HCT116 (cell line): Measurements from ENCODE around the gene ARMS2. TPM values are rescaled to one million over a fixed set of nuclear protein-coding genes. Genes with fewer than 3 reads are reported as not detected.

Experiments used
- ATAC-seq: fragments of 200-7000 bp; cut with Tn5 transposase; 2 replicates; pipeline ENCODE4 v1.9.1; 2020; ENCODE audit warnings: mild to moderate bottlenecking, moderate library complexity
- BruUV-seq: library from RNA; stranded (reverse); fragments of 400-500 nt; replicated peaks from 2 replicates; lab custom pipeline; 2021; lab: Mats Ljungman, UMichigan
- CTCF ChIA-PET: fragments of 300-600 bp; sonication (Branson Sonifier 250); formaldehyde crosslinking; loops from one replicate; lab custom pipeline; 2021; ENCODE audit warnings: antibody characterized with exemption; lab: Charles Lee
- POLR2A ChIA-PET: fragments of 300-600, 350-600 bp; sonication (Branson Sonifier 250); formaldehyde crosslinking; loops from one replicate; lab custom pipeline; 2021; ENCODE audit warnings: antibody characterized with exemption; lab: Charles Lee
- RAD21 ChIA-PET, 2 experiments: fragments of 300-600 bp; sonication (Branson Sonifier 250); formaldehyde crosslinking; loops; one replicate each; lab custom pipeline; 2023; ENCODE audit warnings: low total read pairs in 2 of 2; ENCODE audit not compliant: uncharacterized antibody in 2 of 2, unreplicated experiment in 2 of 2, low non-redundant PET in 1 of 2; lab: Charles Lee
- DNase-seq: peaks from one replicate; pipeline ENCODE4 v3.0.0-alpha.2; 2010; ENCODE audit warnings: low read depth, low spot score
- H2AFZ ChIP-seq: fragments of 200-600 bp; shearing (Covaris generic), sonication (generic); 2 replicates; pipeline ENCODE4 v1.6.1; 2017; ENCODE audit warnings: low read depth, mixed run types, mixed read lengths, antibody characterized with exemption, low read length; ENCODE audit not compliant: poor library complexity, severe bottlenecking
- H3K27ac ChIP-seq: 2 replicates; pipeline ENCODE4 v1.5.1; 2012; ENCODE audit warnings: low read depth, low read length
- H3K27me3 ChIP-seq: fragments of 200-600 bp; sonication (generic); 2 replicates; pipeline ENCODE4 v1.6.1; 2016; ENCODE audit warnings: mixed run types, low read length, mixed read lengths; ENCODE audit not compliant: insufficient read depth
- H3K36me3 ChIP-seq, 2 experiments: fragments of 200-500 bp in 1 of 2; fragments of 200-600 bp in 1 of 2; sonication (Bioruptor generic) in 1 of 2; sonication (generic) in 1 of 2; 2 replicates each; pipeline versions ENCODE4 v1.5.1 to v1.6.1; 2014 to 2016; ENCODE audit warnings: low read length in 2 of 2, inconsistent platforms in 1 of 2, mixed read lengths in 1 of 2, mixed run types in 1 of 2; ENCODE audit not compliant: insufficient read depth in 2 of 2, control insufficient read depth in 1 of 2
- H3K4me1 ChIP-seq, 2 experiments: fragments of 200-600 bp in 1 of 2; sonication (generic) in 1 of 2; 2 replicates each; pipeline versions ENCODE4 v1.5.1 to v1.6.1; 2012 to 2017; ENCODE audit warnings: low read length in 2 of 2, inconsistent platforms in 1 of 2, mild to moderate bottlenecking in 1 of 2, mixed read lengths in 1 of 2, mixed run types in 1 of 2, moderate library complexity in 1 of 2; ENCODE audit not compliant: insufficient read depth in 2 of 2, control insufficient read depth in 1 of 2
- H3K4me2 ChIP-seq: fragments of 200-600 bp; sonication (generic); 2 replicates; pipeline ENCODE4 v1.6.1; 2017; ENCODE audit warnings: mixed run types, low read length, mixed read lengths
- H3K4me3 ChIP-seq, 2 experiments: fragments of 200-600 bp in 1 of 2; sonication (generic) in 1 of 2; replicated peaks in 1 of 2; 2 replicates each; pipeline ENCODE4 v1.5.1; 2011 to 2016; ENCODE audit warnings: low read length in 2 of 2, control low read depth in 1 of 2, low read depth in 1 of 2, mild to moderate bottlenecking in 1 of 2, mixed read lengths in 1 of 2, mixed run types in 1 of 2
- H3K79me2 ChIP-seq: fragments of 200-600 bp; sonication (generic); 2 replicates; pipeline ENCODE4 v1.6.1; 2017; ENCODE audit warnings: mild to moderate bottlenecking, mixed run types, low read length, moderate library complexity, mixed read lengths; ENCODE audit not compliant: insufficient read depth
- H3K9ac ChIP-seq: fragments of 200-600 bp; sonication (generic); 2 replicates; pipeline ENCODE4 v1.6.1; 2016; ENCODE audit warnings: low read length, mixed read lengths
- H3K9me2 ChIP-seq: fragments of 200-600 bp; sonication (generic), shearing (Covaris generic); 2 replicates; pipeline ENCODE4 v1.6.1; 2017; ENCODE audit warnings: mixed run types, mild to moderate bottlenecking, moderate library complexity; ENCODE audit not compliant: insufficient read depth
- H3K9me3 ChIP-seq, 2 experiments: fragments of 200-500 bp in 1 of 2; fragments of 200-600 bp in 1 of 2; sonication (Bioruptor generic) in 1 of 2; sonication (generic) in 1 of 2; 2 replicates each; pipeline ENCODE4 v1.6.1; 2014 to 2017; ENCODE audit warnings: low read length in 2 of 2, mixed read lengths in 2 of 2, inconsistent platforms in 1 of 2, low read depth in 1 of 2, mild to moderate bottlenecking in 1 of 2, mixed run types in 1 of 2, moderate library complexity in 1 of 2; ENCODE audit not compliant: control insufficient read depth in 1 of 2, insufficient read depth in 1 of 2
- H4K20me1 ChIP-seq: fragments of 200-600 bp; sonication (generic), shearing (Covaris generic); 2 replicates; pipeline ENCODE4 v1.6.1; 2017; ENCODE audit warnings: mixed run types, mild to moderate bottlenecking, moderate library complexity; ENCODE audit not compliant: insufficient read depth
- ATF3 ChIP-seq: IDR thresholded peaks from 2 replicates; pipeline ENCODE4 v1.6.1; 2012
- CEBPB ChIP-seq: IDR thresholded peaks from 2 replicates; pipeline ENCODE4 v1.6.1; 2012; ENCODE audit warnings: low read depth
- CTCF ChIP-seq, 3 experiments: fragments of 200-600 bp in 1 of 3; sonication (generic) in 1 of 3; IDR thresholded peaks in 2 of 3; conservative IDR thresholded peaks in 1 of 3; 2 replicates each; pipeline ENCODE4 v1.5.1; 2012 to 2017; ENCODE audit warnings: low read depth in 2 of 3, low read length in 2 of 3, antibody characterized with exemption in 1 of 3, borderline replicate concordance in 1 of 3, control low read depth in 1 of 3, mild to moderate bottlenecking in 1 of 3, mixed read lengths in 1 of 3, mixed run types in 1 of 3, moderate library complexity in 1 of 3; ENCODE audit not compliant: insufficient read depth in 1 of 3
- EZH2phosphoT487 ChIP-seq: fragments of 200-600 bp; IDR thresholded peaks from 2 replicates; pipeline ENCODE4 v1.6.1; 2018; ENCODE audit warnings: antibody characterized with exemption, borderline replicate concordance
- FOSL1 ChIP-seq: IDR thresholded peaks from 2 replicates; pipeline ENCODE4 v1.6.1; 2012; ENCODE audit warnings: low read depth
- JUND ChIP-seq: IDR thresholded peaks from 2 replicates; pipeline ENCODE4 v1.6.1; 2012
- RAD21 ChIP-seq: IDR thresholded peaks from 2 replicates; pipeline ENCODE4 v1.6.1; 2012; ENCODE audit warnings: low read depth, mild to moderate bottlenecking
- TCF7L2 ChIP-seq: IDR thresholded peaks from 2 replicates; pipeline ENCODE4 v1.7.0; 2011; ENCODE audit warnings: borderline replicate concordance, inconsistent platforms; ENCODE audit not compliant: insufficient read depth, insufficient read length; ENCODE audit errors: extremely low read depth
- intact Hi-C: fragments of 100-400 bp; cut with micrococcal nuclease; formaldehyde crosslinking; loops from 2 replicates; pipeline ENCODE4 v1.10.0; 2022
- total RNA-seq: library from RNA; stranded (reverse); gene quantifications from one replicate; pipeline ENCODE4 v1.2.1, GENCODE V29; 2021; ENCODE audit not compliant: unreplicated experiment

The ARMS2 gene
- total RNA-seq, 1 experiment from 2014 or later, result not detected

- H3K4me3 ChIP-seq, result no peak overlapping the region
- CTCF ChIA-PET, result interaction anchor here (1.4 kb wide), 1 partner anchor 83 kb away, joined by 3 read pairs; no protein-coding TSS in a partner anchor
- intact Hi-C loops, result no loop called here
- POLR2A ChIA-PET, result no interaction called here
- no TSS peak for BruUV-seq
- no peak for ATAC-seq
- H3K79me2 ChIP-seq, result no peaks in the 10 kb centered on the region
- no peak overlapping the region for H3K27ac ChIP-seq
- no peak for TF ChIP-seq CEBPB
- TF ChIP-seq ATF3, result no peak
- no peak for TF ChIP-seq JUND
- TF ChIP-seq FOSL1, result no peak
- no peak for TF ChIP-seq EZH2phosphoT487
- no peak for DNase-seq
- H3K9me2 ChIP-seq, result no peaks in the 10 kb centered on the region
- no peak overlapping the region for H2AFZ ChIP-seq
- no peaks in the 10 kb centered on the region for H3K9me3 ChIP-seq
- no peak overlapping the region for H3K4me2 ChIP-seq
- RAD21 ChIA-PET, result no interaction called here
- H3K27me3 ChIP-seq, result no peaks in the 10 kb centered on the region
- H3K4me1 ChIP-seq, result no peaks in the 10 kb centered on the region
- no peaks in the 10 kb centered on the region for H4K20me1 ChIP-seq
- H3K36me3 ChIP-seq, result peaks cover 0 to 6% of the 10 kb centered on the region in 2 experiments; a peak in 2 of 4 replicates
- H3K9ac ChIP-seq, result no peak overlapping the region
These were observed 27.2 kb upstream of the ARMS2 start for GRCh38 chr10:122427280-122427679.

GRCh38 chr10:122435212-122435827 lies 19.1 kb upstream of the ARMS2 start:
- H3K79me2 ChIP-seq, result no peaks in the 10 kb centered on the region
- CTCF ChIA-PET, result interaction anchor here (0.7 to 4.2 kb wide), 25 partner anchors 9 to 216 kb away, joined by 3 to 150 read pairs (median 5); partner anchors contain the start of genes BTBD16 and PLEKHA1
- H3K27ac ChIP-seq, result no peak overlapping the region
- H3K9me3 ChIP-seq, result no peaks in the 10 kb centered on the region
- H3K36me3 ChIP-seq, result no peaks in the 10 kb centered on the region
- RAD21 ChIA-PET, result interaction anchor here (0.8 to 3.4 kb wide), 8 partner anchors 13 to 156 kb away, joined by 3 to 22 read pairs (median 8); no protein-coding TSS in a partner anchor
- no peak overlapping the region for H3K4me3 ChIP-seq
- H4K20me1 ChIP-seq, result no peaks in the 10 kb centered on the region
- H3K4me2 ChIP-seq, result no peak overlapping the region
- no peaks in the 10 kb centered on the region for H3K4me1 ChIP-seq
- no peak overlapping the region for H2AFZ ChIP-seq
- no peaks in the 10 kb centered on the region for H3K27me3 ChIP-seq
- intact Hi-C loops, result loop anchor here (1.0 to 5.0 kb wide), 6 partner anchors 93 to 293 kb away; no protein-coding TSS in a partner anchor
- POLR2A ChIA-PET, result interaction anchor here (0.7 to 1.6 kb wide), 3 partner anchors 128 to 137 kb away, joined by 3 to 7 read pairs (median 4); no protein-coding TSS in a partner anchor
- TF ChIP-seq CEBPB, result 0 out of 2 replicates have a peak, but pooled peaks have one; percentile 29
- no peak for TF ChIP-seq TCF7L2
- peak; percentile 44 to 96 (median 86) for TF ChIP-seq CTCF (IDR thresholded peaks at IDR 0.05 in 2 of 3, conservative IDR thresholded peaks at IDR 0.05 in 1 of 3; ENCODE audit: borderline replicate concordance in 1 of 3, insufficient read depth in 1 of 3, low read depth in 2 of 3, low read length in 2 of 3)
- no peak for TF ChIP-seq JUND
- TF ChIP-seq RAD21, result peak; percentile 95
- BruUV-seq, result no TSS peak
- ATAC-seq (peak; percentile 76), DNase-seq (peak; percentile 45)
- H3K9ac ChIP-seq, result no peak overlapping the region
- no peaks in the 10 kb centered on the region for H3K9me2 ChIP-seq
